NCI-H2227 (cell line): ENCODE results near the gene CHI3L1.

ENCODE experiments used
- DNase-seq: peaks from one replicate; lab custom pipeline; 2025; ENCODE audit not compliant: unreplicated experiment; lab: John Stamatoyannopoulos, UW

CHI3L1 gene

DNA sequence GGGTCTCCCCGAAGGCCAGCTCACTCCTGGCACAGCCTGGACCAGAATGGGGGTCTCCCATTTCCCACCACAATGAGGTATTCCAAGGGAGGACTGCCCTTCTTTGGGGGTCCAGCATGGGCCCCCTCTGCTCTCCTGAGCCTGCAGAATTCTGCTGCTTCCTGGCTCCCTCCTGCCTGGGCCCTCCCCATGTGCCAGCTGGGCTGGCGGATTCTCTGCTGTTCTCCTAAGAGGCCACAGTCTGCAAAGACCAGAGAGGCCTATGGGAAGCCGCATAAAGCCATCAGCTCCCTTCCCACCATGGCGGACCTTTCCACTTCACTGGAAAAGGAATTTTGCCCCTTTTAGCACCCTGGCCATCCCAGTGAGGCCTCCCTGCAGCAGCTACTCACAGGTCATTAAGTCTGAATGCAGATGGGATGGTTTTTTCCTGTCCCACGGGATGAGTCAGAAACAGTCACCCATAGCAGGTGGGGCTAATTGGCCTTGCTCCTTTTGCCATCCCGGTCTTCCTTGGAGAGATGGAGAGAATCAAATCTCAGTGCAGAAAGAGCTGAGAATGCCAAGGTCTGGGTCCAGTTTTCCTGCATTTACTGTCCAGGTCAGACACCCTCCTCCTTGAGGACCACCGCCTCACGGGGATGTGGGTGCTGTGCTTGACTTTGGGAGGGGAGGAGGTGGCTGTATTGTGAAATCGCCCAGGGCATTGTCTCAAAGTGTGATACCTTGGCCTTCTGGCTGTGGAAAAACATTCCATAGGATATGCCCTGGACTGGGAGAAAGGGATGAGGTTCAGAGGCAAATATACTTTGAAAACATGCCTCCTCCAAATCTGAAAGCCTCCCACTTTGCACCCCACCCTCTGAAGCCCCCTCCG, 34.1 kb downstream of the CHI3L1 start:
- DNase-seq: no peak

DNA sequence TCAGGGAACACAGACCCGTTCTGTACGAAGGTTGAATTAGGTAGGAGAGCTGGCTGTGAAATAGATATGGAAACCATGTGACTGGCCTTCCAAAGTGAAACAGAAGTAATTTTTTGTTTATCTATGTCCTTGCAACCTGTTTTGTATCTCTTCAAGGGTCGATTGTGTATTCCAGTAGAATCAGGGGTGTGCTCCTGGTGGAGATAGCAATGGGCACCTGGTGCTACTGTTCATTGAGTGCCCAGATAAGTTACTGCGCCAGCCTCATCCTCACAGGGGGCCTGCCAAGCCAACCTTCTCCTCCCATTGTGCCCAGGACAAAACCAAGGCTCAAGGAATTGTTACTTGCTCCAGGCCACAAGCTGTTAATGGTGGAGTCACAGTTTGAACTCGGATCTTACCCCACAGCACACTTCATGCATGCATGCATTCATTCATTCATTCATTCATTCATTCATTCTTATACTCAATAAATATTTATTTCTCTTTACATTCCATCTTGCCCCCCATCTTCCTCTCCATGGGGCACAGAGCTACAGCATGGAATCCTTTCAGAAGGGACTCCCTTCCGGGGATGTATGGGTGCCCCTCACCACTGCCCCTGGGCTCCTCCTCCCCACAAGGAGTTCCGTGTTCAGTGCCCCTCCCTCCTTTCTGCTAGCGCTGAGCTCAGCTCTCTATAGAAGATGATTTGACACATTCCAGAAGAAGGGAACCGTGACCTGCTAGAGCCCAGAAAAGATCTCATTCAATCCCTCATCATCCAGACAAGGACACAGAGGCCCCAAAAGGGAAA, 34.9 kb downstream of the CHI3L1 start:
- no peak for DNase-seq

DNA sequence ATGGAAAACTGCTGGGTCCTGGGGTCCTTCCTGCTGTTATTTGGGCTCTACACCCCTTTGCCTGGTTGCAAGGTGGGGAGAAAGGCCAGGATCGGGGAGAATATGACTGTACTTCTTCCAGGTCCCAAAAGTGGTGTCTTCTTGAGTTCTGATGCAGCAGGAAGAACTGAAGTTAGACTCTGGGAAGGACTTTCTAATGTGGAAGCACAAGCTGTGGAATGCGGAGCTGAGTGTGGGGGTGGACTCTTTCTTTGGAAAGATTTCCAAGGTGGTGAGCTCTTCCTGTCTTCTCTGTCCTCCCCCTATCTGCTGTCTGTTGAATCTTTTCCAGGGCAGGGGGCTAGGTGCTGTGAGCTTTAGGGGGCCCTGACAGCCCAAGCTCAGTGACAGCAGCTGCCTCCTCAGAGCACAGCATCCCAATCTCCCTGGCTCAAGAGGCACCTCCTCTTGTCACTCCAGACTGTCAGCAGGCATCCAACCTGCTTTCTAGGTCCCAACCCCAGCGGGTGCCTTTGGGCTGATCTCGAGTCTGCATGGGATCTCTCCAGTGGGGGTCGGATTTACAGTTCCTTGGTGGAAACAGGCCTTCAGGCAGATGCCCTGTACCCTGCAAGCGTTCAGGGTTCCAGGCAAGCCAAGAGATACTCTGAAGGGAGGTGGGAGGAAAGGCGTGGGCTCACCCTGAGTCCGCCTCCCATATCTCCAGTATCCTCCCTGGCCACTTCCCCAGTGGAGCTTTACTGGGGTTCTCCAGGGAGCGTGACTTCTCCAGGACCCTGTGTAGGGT, 35.8 kb downstream of the CHI3L1 start:
- no peak for DNase-seq

DNA sequence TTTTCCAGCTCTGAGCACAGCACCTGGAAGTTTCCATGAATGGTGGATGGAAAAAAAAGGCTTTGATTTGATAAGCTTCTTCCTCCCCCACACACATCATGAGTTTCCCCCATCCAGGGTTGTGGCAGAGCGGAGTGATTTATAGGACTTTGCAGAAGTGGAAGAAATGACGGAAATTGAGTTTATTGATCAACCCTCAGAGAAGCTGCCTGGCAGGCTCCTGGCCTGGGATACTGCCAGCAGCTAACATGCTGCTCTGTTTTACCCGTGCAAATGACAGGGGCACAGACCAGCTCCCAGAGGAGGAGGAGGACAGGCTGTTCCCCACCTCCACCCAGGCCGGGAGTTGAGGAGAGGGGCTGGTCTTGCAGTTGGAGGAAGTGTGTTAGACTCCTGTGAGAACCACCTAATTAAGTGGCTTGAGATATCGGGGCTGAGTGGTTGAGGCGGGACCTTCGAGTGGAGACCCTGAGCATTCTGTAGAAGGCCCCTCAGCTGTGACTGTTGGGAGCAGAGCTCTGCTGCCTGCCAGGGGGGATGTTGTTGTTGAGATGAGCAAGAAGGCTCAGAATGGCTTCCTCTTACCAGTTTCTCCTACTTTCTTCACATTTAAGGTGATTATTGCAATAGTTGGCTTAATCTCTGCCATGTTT, 37.2 kb downstream of the CHI3L1 start:
- DNase-seq: peak; percentile 34

DNA sequence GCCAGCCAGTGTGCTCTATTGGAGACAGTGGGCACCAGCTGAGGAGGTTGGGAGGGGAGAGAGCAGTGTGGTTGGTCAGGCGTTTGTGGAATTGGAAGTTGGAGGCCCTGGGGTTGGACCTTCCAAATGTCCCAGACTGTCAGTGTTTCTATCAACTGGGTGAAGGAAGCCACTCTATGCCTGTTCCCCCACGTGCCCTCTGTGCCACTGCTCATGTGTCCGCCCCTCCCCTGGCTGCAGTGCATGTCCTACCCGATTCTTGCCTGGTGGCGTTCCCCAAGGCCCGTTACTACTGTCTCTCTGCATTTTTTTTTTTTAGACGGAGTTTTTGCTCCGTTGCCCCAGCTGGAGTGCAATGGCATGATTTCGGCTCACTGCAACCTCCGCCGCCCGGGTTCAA, 37.9 kb downstream of the CHI3L1 start:
- DNase-seq: no peak

DNA sequence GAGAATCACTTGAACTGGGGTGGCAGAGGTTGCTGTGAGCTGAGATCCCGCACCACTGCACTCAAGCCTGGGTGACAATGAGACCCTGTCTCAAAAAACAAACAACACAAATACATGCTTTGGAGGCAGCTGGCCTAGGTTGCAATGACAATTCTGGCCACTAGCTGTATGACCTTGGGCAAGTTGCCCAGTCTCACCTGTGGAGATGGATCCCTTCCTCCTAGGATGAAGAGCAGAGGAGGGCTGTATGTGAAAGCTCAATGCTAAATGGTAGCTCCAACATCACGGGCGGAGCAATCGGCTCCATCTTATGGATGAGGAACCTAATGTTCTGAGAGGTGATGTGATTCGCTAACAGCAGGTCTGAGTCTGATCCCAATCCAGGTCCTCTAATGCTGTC, 38.4 kb downstream of the CHI3L1 start:
- no peak for DNase-seq

DNA sequence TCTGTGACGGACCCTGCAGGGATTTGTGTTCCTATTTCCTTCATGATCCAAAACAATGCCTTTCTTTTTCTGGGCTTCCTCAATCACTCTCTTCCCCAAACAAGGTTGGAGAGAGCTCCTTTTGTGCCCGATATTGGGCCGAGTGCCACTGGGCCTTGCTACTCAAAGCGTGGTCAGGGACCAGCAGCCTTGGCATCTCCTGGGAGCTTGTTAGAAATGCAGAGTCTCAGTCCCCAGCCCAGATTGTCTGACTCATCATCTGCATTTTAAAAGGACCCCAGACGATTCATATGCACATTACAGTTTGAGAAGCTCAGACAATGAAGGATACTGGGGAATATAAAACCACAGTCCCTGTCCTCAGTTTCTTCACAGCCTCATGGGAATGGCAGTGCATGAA, 39.1 kb downstream of the CHI3L1 start:
- DNase-seq: no peak

DNA sequence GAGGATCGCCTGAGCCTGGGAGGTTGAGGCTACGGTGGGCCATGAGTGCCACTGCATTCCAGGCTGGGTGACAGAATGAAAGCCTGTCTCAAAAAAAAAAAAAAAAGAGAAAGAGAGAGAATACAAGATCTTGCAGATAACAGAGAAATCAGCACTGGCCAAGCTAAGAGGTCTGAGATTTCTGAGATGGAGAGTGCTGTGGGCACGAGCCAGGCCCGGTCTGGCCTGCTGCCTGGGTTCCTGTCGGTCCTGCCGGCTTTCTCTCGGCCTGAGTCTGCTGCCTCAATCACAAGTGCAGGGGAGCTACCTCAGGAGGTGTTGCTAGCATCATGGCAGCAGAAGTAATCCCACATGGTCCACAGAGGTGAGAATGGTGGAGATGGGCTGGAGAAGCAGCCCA, 40.0 kb downstream of the CHI3L1 start:
- no peak for DNase-seq

DNA sequence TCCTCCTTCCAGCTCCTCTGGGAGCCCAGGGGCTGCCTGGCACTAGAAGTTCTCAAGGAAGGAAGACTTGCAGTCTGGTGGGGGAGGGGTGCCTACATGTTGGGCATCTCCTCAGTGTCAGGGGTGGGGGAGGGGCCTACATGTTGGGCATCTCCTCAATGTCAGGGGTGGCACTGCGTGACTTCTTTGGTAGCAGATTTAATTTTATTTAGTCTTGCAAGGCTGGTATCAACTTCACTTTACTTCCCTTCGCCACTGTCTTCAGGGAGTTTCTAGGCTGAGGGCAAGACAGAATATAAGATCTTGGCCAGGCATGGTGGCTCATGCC, 40.5 kb downstream of the CHI3L1 start:
- no peak for DNase-seq

DNA sequence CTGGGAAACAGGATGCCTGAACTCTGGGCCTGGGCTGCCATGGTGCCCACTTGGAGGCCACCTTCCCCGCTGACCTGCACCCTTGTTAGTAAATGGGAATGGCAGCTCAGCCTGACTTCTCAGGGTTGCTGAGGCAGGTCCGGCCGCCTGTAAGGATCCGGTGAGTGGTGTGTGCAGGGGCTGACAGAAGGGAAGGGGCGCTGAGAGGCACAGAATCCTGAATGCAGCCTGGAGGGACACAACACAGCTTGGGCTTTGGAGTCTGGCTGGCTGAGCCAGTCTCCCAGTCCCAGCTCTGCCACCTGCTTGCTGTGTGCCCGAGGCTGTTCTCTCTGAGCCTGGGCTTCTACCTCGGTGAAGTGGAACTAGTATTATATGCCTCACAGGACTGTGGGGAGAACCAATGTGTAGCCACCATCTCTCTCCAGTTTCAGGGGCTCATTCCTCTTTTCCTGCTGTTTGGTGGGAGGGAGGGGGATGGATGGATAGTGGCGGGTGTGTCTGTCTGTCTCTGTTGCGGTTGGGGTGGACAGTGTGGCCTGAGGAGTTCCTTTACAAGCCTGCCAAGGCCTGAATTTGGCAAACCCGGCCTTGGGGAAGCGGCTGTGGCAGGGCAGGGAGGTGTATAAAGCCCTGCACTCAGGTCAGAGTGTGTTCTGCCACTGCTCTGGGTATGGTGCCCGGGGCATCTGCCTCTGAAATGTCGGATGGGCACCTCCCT, 41.0 kb downstream of the CHI3L1 start:
- DNase-seq: no peak

DNA sequence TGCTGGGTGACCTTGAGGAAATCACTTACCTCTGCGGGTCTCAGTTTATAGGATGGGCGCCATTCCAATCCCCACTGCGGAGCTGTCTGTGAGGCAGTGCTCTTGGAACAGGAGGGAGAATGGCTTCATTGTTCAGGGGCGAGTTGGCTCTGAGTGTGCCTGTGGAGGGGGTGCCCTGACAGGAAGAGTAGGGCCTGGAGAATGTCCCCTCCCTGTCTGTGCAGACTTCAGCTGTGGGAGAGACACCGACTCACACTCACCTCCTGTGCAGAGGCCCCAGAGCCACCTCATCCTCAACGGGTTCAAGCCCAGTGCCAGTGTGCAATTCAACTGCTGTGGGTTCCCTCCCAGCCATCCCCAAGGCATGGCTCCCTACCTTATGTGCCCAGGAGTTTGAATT, 41.8 kb downstream of the CHI3L1 start:
- no peak for DNase-seq

DNA sequence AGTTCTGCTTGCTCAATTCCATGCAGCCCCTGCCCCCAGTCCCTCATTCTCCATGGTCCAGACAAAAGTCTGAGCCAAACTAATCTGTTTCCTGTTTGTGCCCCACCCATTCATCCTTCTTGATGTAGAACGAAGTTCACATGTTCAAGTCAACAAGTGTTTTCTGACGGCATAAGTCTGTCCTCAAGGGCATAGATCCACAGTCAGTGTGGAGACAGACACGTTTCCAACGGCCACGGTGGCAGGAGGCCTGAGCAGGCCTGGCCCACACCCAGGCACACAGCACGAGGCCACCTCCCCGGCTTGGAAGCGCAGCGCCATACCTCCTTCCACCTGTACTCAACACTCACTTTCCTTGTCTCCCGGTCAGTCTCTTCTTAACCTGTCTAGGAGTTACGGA, 42.9 kb downstream of the CHI3L1 start:
- DNase-seq: no peak

DNA sequence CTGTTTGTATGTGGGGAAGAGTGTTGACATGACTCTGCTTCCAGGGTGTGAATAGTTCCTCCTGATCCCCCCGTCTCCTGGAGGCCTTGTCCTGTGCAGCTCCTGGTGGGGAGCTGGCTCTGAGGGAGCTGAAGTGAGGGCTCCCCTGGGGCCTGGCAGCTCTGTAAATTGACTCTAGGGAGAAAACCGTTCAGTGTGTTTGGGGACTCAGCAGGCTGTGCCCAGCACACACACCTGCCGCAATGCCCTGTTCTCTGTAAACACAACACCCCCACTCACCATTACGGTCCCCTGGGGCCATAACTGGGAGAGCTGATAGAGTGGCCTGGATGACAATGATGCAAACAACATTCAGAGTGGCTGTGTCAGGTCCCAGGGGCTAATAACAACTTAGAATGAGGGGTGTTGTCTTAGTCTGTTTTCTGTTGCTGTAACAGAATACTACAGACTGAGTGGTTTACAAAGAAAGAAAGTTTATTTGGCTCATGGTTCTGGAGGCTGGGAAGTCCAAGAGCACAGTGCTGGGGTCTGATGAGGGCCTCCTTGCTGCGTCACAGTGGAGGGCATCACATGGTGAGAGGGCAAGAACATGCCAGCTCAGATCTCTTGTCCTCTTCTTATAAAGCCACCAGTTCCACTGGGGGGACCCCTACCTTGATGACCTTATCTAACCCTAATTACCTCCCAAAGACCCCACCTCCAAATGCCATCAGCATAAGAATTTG, 43.7 kb downstream of the CHI3L1 start:
- DNase-seq: no peak

DNA sequence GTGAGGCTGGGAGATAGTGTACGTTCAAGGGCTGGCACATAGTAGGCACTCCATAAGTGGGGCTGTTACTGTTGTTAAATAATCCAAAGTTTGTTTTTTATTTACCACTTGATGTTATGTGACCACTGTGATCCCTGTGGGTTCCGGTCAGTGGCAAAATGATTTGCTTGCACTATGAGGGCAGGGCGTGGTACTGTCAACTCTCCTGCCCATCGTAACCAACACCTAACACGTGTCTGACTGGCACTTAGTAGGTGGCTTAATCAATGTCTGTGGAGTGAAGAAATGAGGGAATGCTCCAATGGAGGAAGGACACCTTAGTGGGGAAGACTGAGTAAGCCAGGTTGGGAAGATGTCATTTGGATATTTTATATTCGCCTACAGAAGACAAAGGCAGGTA, 44.4 kb downstream of the CHI3L1 start:
- DNase-seq: no peak

DNA sequence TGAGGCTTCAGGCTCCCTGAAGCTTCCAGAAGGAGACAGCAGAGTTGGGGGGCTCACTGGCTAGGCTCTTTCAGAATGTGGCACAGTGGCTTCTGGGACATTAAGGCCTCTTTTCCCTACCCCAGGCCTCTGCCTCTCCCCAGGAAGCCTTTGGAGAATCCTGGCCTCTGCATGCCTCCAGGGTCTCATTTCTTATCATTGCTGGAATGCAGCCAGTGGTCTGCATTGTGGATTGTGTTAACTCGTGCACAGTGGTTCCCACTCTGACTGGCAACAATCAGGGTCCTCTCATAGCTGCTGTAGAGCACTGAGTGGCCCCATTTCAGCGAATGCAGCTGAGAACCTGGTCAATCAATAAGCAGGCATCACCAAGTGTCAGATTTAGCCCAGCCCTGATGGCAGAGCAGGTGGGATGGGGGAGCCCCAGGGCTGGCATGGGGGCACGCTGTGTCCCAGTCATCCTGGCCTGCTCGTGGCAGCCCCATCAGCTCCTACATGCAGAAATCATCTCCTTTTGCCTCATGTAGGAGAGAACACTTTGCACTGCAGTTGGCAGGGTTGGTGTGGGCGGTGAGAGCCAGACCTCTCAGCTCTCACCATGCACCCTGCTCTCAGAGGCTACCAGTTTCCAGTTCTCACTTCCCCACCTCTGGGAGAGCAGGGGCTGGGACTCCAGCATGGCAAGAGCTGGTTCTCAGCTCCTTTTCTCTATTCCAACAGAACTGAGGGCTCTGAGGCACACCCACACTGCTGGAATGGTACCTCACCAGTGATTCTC, 45.6 kb downstream of the CHI3L1 start:
- DNase-seq: no peak

DNA sequence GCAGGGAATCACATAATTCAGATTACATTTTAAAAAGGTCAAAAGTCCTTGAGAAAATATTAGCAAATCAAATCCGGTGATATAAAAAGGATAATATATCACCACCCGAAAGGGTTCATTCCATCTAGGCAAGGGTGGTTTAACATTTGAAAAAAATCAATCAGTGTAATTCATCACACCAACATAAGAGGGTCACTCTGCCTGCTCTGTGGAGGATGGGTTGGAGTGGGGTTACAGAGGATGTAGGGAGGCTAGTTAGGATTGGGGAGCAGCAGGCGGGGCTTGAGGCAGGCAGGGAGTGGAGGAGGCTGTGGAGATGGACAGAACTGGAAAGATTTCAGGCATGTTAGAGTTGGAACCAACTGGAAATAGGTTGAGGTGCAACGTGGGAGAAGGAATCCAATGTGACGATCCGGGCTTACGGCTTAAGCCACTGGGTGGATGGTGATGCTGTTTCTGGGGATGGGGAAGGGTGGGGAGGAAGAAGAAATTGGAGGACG, 46.5 kb downstream of the CHI3L1 start:
- no peak for DNase-seq

DNA sequence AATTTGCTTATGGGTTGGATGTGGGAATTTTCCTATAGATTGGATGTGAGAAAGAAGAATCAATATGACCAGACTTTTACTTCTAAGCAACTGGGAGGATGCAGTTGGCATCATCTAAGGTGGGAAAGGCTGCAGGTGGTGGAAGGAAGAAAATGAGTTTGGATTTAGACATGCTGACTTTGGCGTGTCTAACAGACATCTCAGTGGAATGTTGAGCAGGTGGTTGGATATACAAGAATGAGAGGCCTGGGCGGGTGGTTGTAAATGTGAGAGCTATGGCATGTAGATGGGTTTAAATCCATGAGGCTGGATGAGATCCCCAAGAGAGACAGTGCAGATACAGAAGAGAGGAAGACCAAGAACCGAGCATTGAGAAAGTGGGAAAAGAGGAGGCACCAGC, 48.4 kb downstream of the CHI3L1 start:
- DNase-seq: no peak

DNA sequence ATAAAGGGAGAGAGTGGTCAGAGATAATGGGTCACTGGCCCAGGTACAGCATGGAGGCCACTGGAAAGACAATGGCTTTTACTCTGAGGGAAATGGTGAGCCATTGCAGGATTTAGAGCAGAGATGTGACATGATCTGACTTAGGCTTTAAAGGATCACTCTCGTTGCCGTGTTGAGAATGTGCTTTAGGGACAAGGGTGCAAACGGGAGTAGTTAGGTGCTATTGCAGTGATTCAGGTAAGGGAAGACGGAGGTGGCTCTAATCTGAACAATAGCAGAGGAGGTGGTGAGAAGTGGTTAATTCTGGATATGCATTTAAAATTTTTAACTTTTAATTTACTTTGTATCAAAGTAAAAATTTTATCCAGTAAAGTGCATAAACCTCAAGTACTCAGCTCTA, 49.2 kb downstream of the CHI3L1 start:
- DNase-seq: no peak
